T-cell (primary cell): ENCODE measurements around the gene SPTBN1. TPM values are rescaled to one million over a fixed set of nuclear protein-coding genes. Genes with fewer than 3 reads are reported as not detected.
"Not testable (repeated sequence)": the region's sequence is repeated elsewhere in the genome, so short reads cannot be mapped to it uniquely, and the experiment has no call there.

Experiments used
- ATAC-seq, 4 experiments: fragments of 200-7000 bp in 3 of 4; fragments of 150-1000 bp in 1 of 4; cut with Tn5 transposase; replicated peaks in 1 of 4; 1 replicate in 3 of 4; 2 replicates in 1 of 4; pipeline ENCODE4 v1.10.0; 2021; ENCODE audit warnings: moderate library complexity in 3 of 4, mild to moderate bottlenecking in 2 of 4, moderate number of reproducible peaks in 1 of 4
- CTCF ChIA-PET, 2 donors: fragments of 300-600 bp; sonication (Branson Sonifier 250); formaldehyde crosslinking; loops; one replicate each; lab custom pipeline; 2022; ENCODE audit warnings: antibody characterized with exemption in 2 of 2; lab: Charles Lee
- POLR2A ChIA-PET, 2 donors: fragments of 300-600 bp; sonication (Branson Sonifier 250); formaldehyde crosslinking; loops; one replicate each; lab custom pipeline; 2022; ENCODE audit warnings: antibody characterized with exemption in 2 of 2; lab: Charles Lee
- DNase-seq, 35 experiments: peaks; one replicate each; pipeline versions ENCODE4 v3.0.0 to v3.0.0-alpha.2; 2013 to 2023
- H3K27ac ChIP-seq: one replicate; pipeline ENCODE4 v1.5.1; 2013; ENCODE audit warnings: low read length
- H3K27me3 ChIP-seq, 2 experiments: replicated peaks in 1 of 2; 1 replicate in 1 of 2; 2 replicates in 1 of 2; pipeline versions ENCODE4 v1.6.1 to v1.7.0; 2013; ENCODE audit warnings: low read length in 1 of 2, mixed read lengths in 1 of 2; ENCODE audit not compliant: control insufficient read depth in 2 of 2, insufficient read depth in 2 of 2; ENCODE audit errors: extremely low read depth in 1 of 2
- H3K36me3 ChIP-seq, 2 donors: 1 replicate in 1 of 2; 2 replicates in 1 of 2; pipeline versions ENCODE4 v1.6.1 to v1.7.0; 2013; ENCODE audit warnings: low read length in 1 of 2; ENCODE audit not compliant: control insufficient read depth in 2 of 2, insufficient read depth in 1 of 2; ENCODE audit errors: extremely low read depth in 1 of 2
- H3K4me1 ChIP-seq, 2 experiments: 1 replicate in 1 of 2; 2 replicates in 1 of 2; pipeline versions ENCODE4 v1.6.1 to v1.7.0; 2013; ENCODE audit warnings: low read length in 2 of 2, mixed read lengths in 1 of 2; ENCODE audit not compliant: insufficient read depth in 2 of 2, control insufficient read depth in 1 of 2; ENCODE audit errors: extremely low read depth in 1 of 2
- H3K4me3 ChIP-seq, 2 donors: 1 replicate in 1 of 2; 2 replicates in 1 of 2; pipeline versions ENCODE4 v1.5.1 to v1.7.0; 2013; ENCODE audit warnings: mild to moderate bottlenecking in 2 of 2, low read length in 1 of 2, moderate library complexity in 1 of 2; ENCODE audit not compliant: control insufficient read depth in 1 of 2; ENCODE audit errors: extremely low read depth in 1 of 2
- H3K9me3 ChIP-seq: 2 replicates; pipeline ENCODE4 v1.7.0; 2013
- H3K27ac Mint-ChIP-seq, 2 donors: one replicate each; pipeline ENCODE4 v1.8.0; 2020 to 2021; ENCODE audit warnings: mild to moderate bottlenecking in 2 of 2, mixed read lengths in 2 of 2
- H3K27me3 Mint-ChIP-seq, 2 donors: one replicate each; pipeline ENCODE4 v1.8.0; 2021 to 2022; ENCODE audit warnings: mixed read lengths in 2 of 2
- H3K36me3 Mint-ChIP-seq: one replicate; pipeline ENCODE4 v1.8.0; 2021; ENCODE audit warnings: mixed read lengths
- H3K4me1 Mint-ChIP-seq, 3 donors: one replicate each; pipeline ENCODE4 v1.8.0; 2020 to 2022; ENCODE audit warnings: mixed read lengths in 3 of 3, mild to moderate bottlenecking in 1 of 3
- H3K4me3 Mint-ChIP-seq, 3 donors: one replicate each; pipeline ENCODE4 v1.8.0; 2020 to 2022; ENCODE audit warnings: mild to moderate bottlenecking in 3 of 3, mixed read lengths in 3 of 3, moderate library complexity in 3 of 3
- H3K9me3 Mint-ChIP-seq, 3 donors: one replicate each; pipeline ENCODE4 v1.8.0; 2020 to 2022; ENCODE audit warnings: mixed read lengths in 3 of 3
- WGBS: methylation state at CpG from one replicate; pipeline ENCODE4 v1.1.5; 2013; ENCODE audit warnings: missing lambda C conversion rate; ENCODE audit not compliant: insufficient coverage; 5-methylcytosine and 5-hydroxymethylcytosine counted together
- total RNA-seq, 35 experiments: library from RNA in 6 of 35; stranded (reverse) in 6 of 35; fragments of 120-200 nt in 1 of 35; gene quantifications; one replicate each; pipeline versions ENCODE4 v1.2.1 to v1.2.4 and lab custom pipeline; 2013 to 2026

SPTBN1 gene
- total RNA-seq, 5 donors from 2014 or later (not counting 1 experiment from before 2014, with no cell fraction given): 129 to 222 (median 139) TPM

GRCh38 chr2:54485756-54486155 lies 29.6 kb downstream of the SPTBN1 start:
- H3K4me3 Mint-ChIP-seq, H3K27ac Mint-ChIP-seq, ATAC-seq, H3K27ac ChIP-seq, DNase-seq, H3K9me3 Mint-ChIP-seq, H3K36me3 Mint-ChIP-seq, H3K4me1 ChIP-seq, H3K4me3 ChIP-seq, H3K27me3 Mint-ChIP-seq, H3K9me3 ChIP-seq, H3K27me3 ChIP-seq, POLR2A ChIA-PET, H3K36me3 ChIP-seq, CTCF ChIA-PET, H3K4me1 Mint-ChIP-seq: not testable (repeated sequence)
- 98% methylated on average over 8 of the region's 35 CpGs for WGBS

GRCh38 chr2:54486766-54487165 lies 30.6 kb downstream of the SPTBN1 start:
- DNase-seq: no peak
- no peak overlapping the region for H3K4me3 ChIP-seq
- H3K4me1 Mint-ChIP-seq: no peaks in the 10 kb centered on the region
- peaks cover 6 to 12% of the 10 kb centered on the region in 2 donors for H3K27me3 Mint-ChIP-seq
- CTCF ChIA-PET: interaction anchor here in 1 of 2 donors (0.7 kb wide), 1 partner anchor 17 kb away, joined by 4 read pairs; no protein-coding TSS in a partner anchor
- WGBS: 83% methylated on average over 1 of the region's 4 CpGs
- no peaks in the 10 kb centered on the region for H3K4me1 ChIP-seq
- ATAC-seq: no peak
- POLR2A ChIA-PET: interaction anchor here in 1 of 2 donors (0.7 kb wide), 1 partner anchor 1074 kb away, joined by 3 read pairs; no protein-coding TSS in a partner anchor
- H3K4me3 Mint-ChIP-seq: no peak overlapping the region
- no peaks in the 10 kb centered on the region for H3K36me3 ChIP-seq
- H3K27ac Mint-ChIP-seq: no peak overlapping the region
- peaks cover 4% of the 10 kb centered on the region for H3K36me3 Mint-ChIP-seq
- H3K9me3 ChIP-seq: no peaks in the 10 kb centered on the region
- H3K27ac ChIP-seq: no peak overlapping the region
- H3K27me3 ChIP-seq: peaks cover 0 to 10% of the 10 kb centered on the region in 2 experiments
- H3K9me3 Mint-ChIP-seq: peaks cover 0 to 5% (median 4%) of the 10 kb centered on the region in 3 donors

- H3K9me3 Mint-ChIP-seq: no peaks in the 10 kb centered on the region
- H3K36me3 Mint-ChIP-seq: no peaks in the 10 kb centered on the region
- peaks cover 16 to 18% of the 10 kb centered on the region in 2 donors for H3K27me3 Mint-ChIP-seq
- DNase-seq (no peak), ATAC-seq (no peak)
- peaks cover 0 to 10% of the 10 kb centered on the region in 2 experiments for H3K27me3 ChIP-seq
- no peak overlapping the region for H3K4me3 ChIP-seq
- no peaks in the 10 kb centered on the region for H3K9me3 ChIP-seq
- H3K4me3 Mint-ChIP-seq: no peak overlapping the region
- CTCF ChIA-PET: no interaction called here
- no peak overlapping the region for H3K27ac ChIP-seq
- 43% methylated on average over 1 of the region's 2 CpGs for WGBS
- H3K4me1 ChIP-seq: no peaks in the 10 kb centered on the region
- no peaks in the 10 kb centered on the region for H3K4me1 Mint-ChIP-seq
- POLR2A ChIA-PET: no interaction called here
- H3K27ac Mint-ChIP-seq: no peak overlapping the region
- H3K36me3 ChIP-seq: no peaks in the 10 kb centered on the region
Observed at GRCh38 chr2:54490863-54491262, 34.7 kb downstream of the SPTBN1 start.

GRCh38 chr2:54492335-54492734 lies 36.2 kb downstream of the SPTBN1 start:
- Mint-ChIP-seq H3K9me3 (no peaks in the 10 kb centered on the region), H3K4me1 (no peaks in the 10 kb centered on the region), H3K4me3 (no peak overlapping the region), H3K36me3 (no peaks in the 10 kb centered on the region), H3K27ac (no peak overlapping the region), H3K27me3 (peaks cover 16 to 18% of the 10 kb centered on the region in 2 donors)
- WGBS: 40% methylated on average over 1 of the region's 2 CpGs
- ChIA-PET POLR2A (no interaction called here), CTCF (interaction anchor here in 1 of 2 donors (0.5 kb wide), 1 partner anchor 381 kb away, joined by 3 read pairs; no protein-coding TSS in a partner anchor)
- H3K9me3 ChIP-seq: no peaks in the 10 kb centered on the region
- H3K4me1 ChIP-seq: no peaks in the 10 kb centered on the region
- H3K27ac ChIP-seq: no peak overlapping the region
- DNase-seq: no peak
- ATAC-seq: no peak
- no peaks in the 10 kb centered on the region for H3K36me3 ChIP-seq
- H3K27me3 ChIP-seq: peaks cover 0 to 10% of the 10 kb centered on the region in 2 experiments
- H3K4me3 ChIP-seq: no peak overlapping the region

- CTCF ChIA-PET: no interaction called here
- no peak overlapping the region for H3K4me3 ChIP-seq
- no peaks in the 10 kb centered on the region for H3K4me1 ChIP-seq
Observed at GRCh38 chr2:54494087-54494486, 38.0 kb downstream of the SPTBN1 start.

GRCh38 chr2:54496920-54497319 lies 40.8 kb downstream of the SPTBN1 start:
- DNase-seq (no peak), ATAC-seq (no peak)
- H3K27me3 ChIP-seq: no peaks in the 10 kb centered on the region
- H3K36me3 ChIP-seq: no peaks in the 10 kb centered on the region
- no peaks in the 10 kb centered on the region for H3K9me3 ChIP-seq
- H3K4me3 ChIP-seq: no peak overlapping the region
- Mint-ChIP-seq H3K27ac (no peak overlapping the region), H3K9me3 (no peaks in the 10 kb centered on the region), H3K4me1 (no peaks in the 10 kb centered on the region), H3K36me3 (no peaks in the 10 kb centered on the region), H3K4me3 (no peak overlapping the region), H3K27me3 (peaks cover 8 to 9% of the 10 kb centered on the region in 2 donors)
- WGBS: no CpG with 5 or more reads among the region's 4 CpGs
- H3K27ac ChIP-seq: no peak overlapping the region
- POLR2A ChIA-PET: interaction anchor here in 1 of 2 donors (0.6 kb wide), 1 partner anchor 18 kb away, joined by 4 read pairs; no protein-coding TSS in a partner anchor
- H3K4me1 ChIP-seq: no peaks in the 10 kb centered on the region
- CTCF ChIA-PET: interaction anchor here in 1 of 2 donors (0.8 kb wide), 1 partner anchor 28 kb away, joined by 4 read pairs; no protein-coding TSS in a partner anchor

More at GRCh38 chr2:54494087-54494486, 38.0 kb downstream of the SPTBN1 start:
- peaks cover 0 to 7% of the 10 kb centered on the region in 2 experiments for H3K27me3 ChIP-seq
- no CpG with 5 or more reads among the region's 3 CpGs for WGBS
- no peak for DNase-seq
- ATAC-seq: no peak
- H3K36me3 Mint-ChIP-seq: no peaks in the 10 kb centered on the region
- POLR2A ChIA-PET: no interaction called here
- peaks cover 16 to 17% of the 10 kb centered on the region in 2 donors for H3K27me3 Mint-ChIP-seq
- H3K36me3 ChIP-seq: no peaks in the 10 kb centered on the region
- H3K9me3 ChIP-seq: no peaks in the 10 kb centered on the region
- no peak overlapping the region for H3K27ac ChIP-seq
- H3K9me3 Mint-ChIP-seq: no peaks in the 10 kb centered on the region
- no peaks in the 10 kb centered on the region for H3K4me1 Mint-ChIP-seq
- H3K4me3 Mint-ChIP-seq: no peak overlapping the region
- H3K27ac Mint-ChIP-seq: no peak overlapping the region
